ENCODE results near the gene SRGAP3. TPM values are rescaled to one million over a fixed set of nuclear protein-coding genes. Genes with fewer than 3 reads are reported as not detected.
"Not testable (repeated sequence)": the region's sequence is repeated elsewhere in the genome, so short reads cannot be mapped to it uniquely, and the experiment has no call there.

SRGAP3 gene
- total RNA-seq, result 1 to 10 TPM; 2.2 to 3.5 TPM

DNA sequence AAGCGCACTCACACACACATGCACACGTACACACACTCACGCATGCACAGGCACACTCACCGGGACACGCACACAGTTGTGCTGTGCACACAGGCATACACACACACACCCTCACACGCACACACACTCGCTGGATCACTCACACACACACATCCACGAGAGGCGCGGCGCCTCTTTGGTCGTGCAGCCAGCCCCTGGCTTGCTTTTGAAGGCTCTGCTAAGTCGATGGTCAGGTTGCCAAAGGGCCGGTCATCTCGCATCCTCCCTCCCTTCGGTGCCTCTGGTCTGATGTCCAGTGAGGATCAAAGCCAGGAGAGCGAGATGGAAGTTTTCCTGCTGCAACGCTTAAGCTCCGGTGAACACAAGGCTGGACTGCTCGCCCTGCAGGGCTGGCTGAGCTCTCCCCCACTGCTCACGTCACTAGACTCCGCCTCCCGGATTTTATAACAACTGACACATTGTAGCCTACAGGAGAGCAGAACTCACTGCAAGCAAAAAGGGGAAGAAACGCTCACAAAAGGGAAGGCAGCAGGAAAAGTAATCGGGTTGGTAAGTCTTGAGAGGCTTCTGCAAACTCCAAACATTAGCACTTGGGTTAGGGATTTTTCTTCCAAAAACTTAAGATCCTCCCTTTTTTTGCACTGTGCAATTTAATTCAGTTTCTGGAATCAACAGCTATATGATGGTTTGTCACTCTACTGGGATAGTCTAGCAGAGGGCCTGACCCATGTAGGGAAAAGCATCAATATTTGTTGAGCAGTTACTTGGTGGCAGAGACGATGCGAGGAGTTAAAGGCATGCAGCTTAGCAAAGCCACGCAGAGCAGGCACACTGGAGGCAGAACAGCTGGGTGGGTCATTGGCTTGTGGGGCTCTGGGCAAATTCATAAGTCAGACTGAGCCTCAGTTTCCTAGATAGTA, at the start of gene SRGAP3:
Gene SRGAP3 (minus strand): TSS at position 374 of the 920 bp plus-strand sequence. CDS start 695 bp downstream, outside the sequence.
- intact Hi-C loops (cut with micrococcal nuclease), result loop anchor here (1.0 to 2.0 kb wide), 3 partner anchors 25 to 279 kb away; no protein-coding TSS in a partner anchor
- Mint-ChIP-seq H3K27ac (no peak within 1 kb of the TSS), H3K4me3 (peak within 1 kb of the TSS; percentile 70), H3K4me1 (ENCODE audit: low read depth) (peaks cover 19% of the 10 kb centered on the region), H3K36me3 (no peaks in the 10 kb centered on the region), H3K27me3 (no peaks in the 10 kb centered on the region), H3K9me3 (no peaks in the 10 kb centered on the region)
- POLR2A ChIA-PET, result interaction anchor here (0.6 to 1.0 kb wide), 2 partner anchors 25 to 359 kb away, joined by 3 read pairs; no protein-coding TSS in a partner anchor
- peak; percentile 83 for DNase-seq
- CTCF ChIA-PET, result interaction anchor here (0.7 to 3.2 kb wide), 10 partner anchors 9 to 310 kb away, joined by 3 to 13 read pairs (median 4); no protein-coding TSS in a partner anchor

DNA sequence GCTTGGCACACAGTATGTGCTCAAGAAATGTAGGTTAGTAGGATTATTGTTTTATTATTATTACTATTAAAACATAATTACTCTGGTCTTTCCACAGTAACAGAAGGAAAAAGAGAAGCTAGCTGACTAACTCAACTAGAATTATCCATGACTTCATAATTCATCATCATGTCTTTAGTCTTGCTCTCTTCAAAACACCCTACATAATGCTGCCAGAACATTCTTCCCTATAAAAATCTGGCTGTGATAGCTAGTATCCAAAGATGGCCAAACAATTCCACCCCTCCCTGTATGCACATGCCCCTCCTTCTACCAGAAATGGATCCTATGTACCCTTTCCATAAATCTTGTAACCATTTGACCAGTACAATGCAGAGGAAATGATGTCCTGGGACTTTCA, 48.8 kb upstream of the SRGAP3 start:
- no peaks in the 10 kb centered on the region for H3K9me3 Mint-ChIP-seq
- peaks cover 14% of the 10 kb centered on the region for H3K4me1 Mint-ChIP-seq (ENCODE audit: low read depth)
- ChIA-PET CTCF (no interaction called here), POLR2A (no interaction called here)
- H3K4me3 Mint-ChIP-seq, result no peak overlapping the region
- no peak overlapping the region for H3K27ac Mint-ChIP-seq
- no peaks in the 10 kb centered on the region for H3K36me3 Mint-ChIP-seq
- H3K27me3 Mint-ChIP-seq, result peaks cover 10% of the 10 kb centered on the region
- intact Hi-C loops (cut with micrococcal nuclease), result no loop called here
- no peak for DNase-seq

DNA sequence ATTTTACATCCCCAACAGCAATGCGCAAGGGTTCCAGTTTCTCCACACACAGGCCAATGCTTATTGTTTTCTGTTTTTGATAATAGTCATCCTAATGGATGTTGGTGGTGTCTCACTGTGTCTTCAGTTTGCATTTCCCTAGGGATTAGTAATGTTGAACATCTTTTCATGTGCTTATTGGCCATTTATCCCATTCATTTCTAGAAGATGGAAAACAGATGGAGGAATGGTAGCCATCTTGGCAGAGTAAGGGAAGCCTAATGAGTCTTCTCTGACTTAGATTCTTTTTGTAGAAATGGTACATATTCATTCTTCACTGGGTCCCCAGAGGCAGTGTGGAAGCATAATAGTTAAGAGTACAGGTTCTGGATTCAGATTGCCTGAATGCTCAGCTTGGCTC, 46.8 kb upstream of the SRGAP3 start:
- peaks cover 10% of the 10 kb centered on the region for H3K27me3 Mint-ChIP-seq
- no peak overlapping the region for H3K27ac Mint-ChIP-seq
- CTCF ChIA-PET, result no interaction called here
- POLR2A ChIA-PET, result no interaction called here
- intact Hi-C loops (cut with micrococcal nuclease), result no loop called here
- no peaks in the 10 kb centered on the region for H3K4me1 Mint-ChIP-seq (ENCODE audit: low read depth)
- H3K36me3 Mint-ChIP-seq, result no peaks in the 10 kb centered on the region
- DNase-seq, result no peak
- no peak overlapping the region for H3K4me3 Mint-ChIP-seq
- no peaks in the 10 kb centered on the region for H3K9me3 Mint-ChIP-seq

DNA sequence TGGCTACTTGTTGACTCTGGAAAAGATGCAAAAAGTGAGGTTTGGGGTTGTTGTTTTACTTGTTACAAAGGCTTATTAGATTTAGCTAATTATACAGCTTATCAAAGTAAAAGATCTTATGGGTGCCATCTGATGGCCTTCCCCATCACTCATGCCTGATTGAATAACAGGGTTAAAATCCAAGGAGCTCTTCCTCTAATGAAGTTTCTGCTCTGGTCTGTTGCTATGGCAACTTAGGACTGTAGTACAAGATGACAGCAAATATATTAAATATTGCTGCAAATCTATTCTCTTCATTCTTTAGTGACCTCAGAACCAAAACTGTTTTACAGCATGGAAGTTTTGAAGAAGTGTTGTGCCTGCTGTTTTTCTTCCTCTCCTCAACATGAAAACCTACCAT, 45.6 kb upstream of the SRGAP3 start:
- ChIA-PET CTCF (interaction anchor here (1.1 kb wide), 1 partner anchor 307 kb away, joined by 3 read pairs; no protein-coding TSS in a partner anchor), POLR2A (interaction anchor here (0.6 kb wide), 1 partner anchor 57 kb away, joined by 3 read pairs; no protein-coding TSS in a partner anchor)
- Mint-ChIP-seq H3K4me3 (no peak overlapping the region), H3K27me3 (peaks cover 10% of the 10 kb centered on the region), H3K36me3 (no peaks in the 10 kb centered on the region), H3K27ac (no peak overlapping the region), H3K9me3 (no peaks in the 10 kb centered on the region), H3K4me1 (ENCODE audit: low read depth) (no peaks in the 10 kb centered on the region)
- DNase-seq, result no peak
- intact Hi-C loops (cut with micrococcal nuclease), result no loop called here

DNA sequence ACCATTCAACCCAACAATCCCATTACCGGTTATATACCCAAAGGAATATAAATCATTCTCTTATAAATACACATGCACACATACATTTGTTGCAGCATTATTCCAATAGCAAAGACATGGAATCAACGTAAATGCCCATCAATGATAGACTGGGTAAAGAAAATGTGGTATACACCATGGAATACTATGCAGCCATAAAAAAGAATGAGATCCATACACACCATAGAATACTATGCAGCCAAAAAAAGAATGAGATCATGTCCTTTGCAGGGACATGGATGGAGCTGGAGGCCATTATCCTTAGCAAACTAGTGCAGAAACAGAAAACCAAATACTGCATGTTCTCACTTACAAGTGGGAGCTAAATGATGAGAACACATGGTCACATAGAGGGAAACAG, 44.5 kb upstream of the SRGAP3 start:
- DNase-seq; intact Hi-C loops (cut with micrococcal nuclease); H3K27ac Mint-ChIP-seq; H3K36me3 Mint-ChIP-seq; H3K4me3 Mint-ChIP-seq; POLR2A ChIA-PET; H3K4me1 Mint-ChIP-seq (ENCODE audit: low read depth); H3K9me3 Mint-ChIP-seq: not testable (repeated sequence)
- CTCF ChIA-PET, result interaction anchor here (1.1 kb wide), 1 partner anchor 306 kb away, joined by 3 read pairs; no protein-coding TSS in a partner anchor
- H3K27me3 Mint-ChIP-seq, result peaks cover 12% of the 10 kb centered on the region

DNA sequence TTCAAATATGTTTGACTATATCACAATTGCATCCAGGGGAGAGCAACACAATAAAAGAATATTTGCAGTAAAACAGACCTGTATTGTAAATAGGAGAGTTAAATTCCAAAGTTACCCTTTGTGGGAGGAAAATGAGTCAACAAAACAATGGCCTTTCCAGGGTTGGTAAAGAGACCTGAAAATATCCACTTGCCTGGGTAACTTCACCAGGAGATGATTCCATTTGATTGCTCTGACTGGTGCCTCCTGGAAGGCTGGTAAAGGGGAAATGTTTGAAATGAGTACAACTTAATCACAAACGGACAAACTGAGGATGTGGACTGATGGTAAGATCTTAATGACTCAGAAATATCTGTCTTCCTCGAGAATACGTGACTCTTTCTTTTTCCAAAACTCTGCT, 43.6 kb upstream of the SRGAP3 start:
- peaks cover 12% of the 10 kb centered on the region for H3K27me3 Mint-ChIP-seq
- CTCF ChIA-PET, result interaction anchor here (0.9 kb wide), 1 partner anchor 9 kb away, joined by 4 read pairs; no protein-coding TSS in a partner anchor

DNA sequence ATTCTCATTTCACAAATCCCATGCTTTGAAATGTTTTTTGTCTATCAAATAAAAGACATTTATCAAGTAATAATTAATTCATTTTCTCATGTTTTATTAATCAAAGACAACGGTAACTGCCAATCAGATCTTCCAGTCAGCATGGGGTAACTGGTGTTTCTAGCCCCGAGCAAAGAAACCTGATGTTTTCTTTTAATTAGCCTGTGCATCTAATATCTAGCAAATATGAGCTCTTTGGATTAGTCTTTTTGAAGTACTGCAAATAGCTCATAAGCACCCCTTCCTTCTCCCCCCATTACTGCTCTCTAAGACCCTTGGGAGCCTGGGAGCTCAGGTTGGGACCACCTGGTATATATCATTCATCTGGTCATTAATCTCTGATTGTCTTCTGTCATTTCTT, 43.1 kb upstream of the SRGAP3 start:
- no peak for DNase-seq
- Mint-ChIP-seq H3K4me1 (ENCODE audit: low read depth) (no peaks in the 10 kb centered on the region), H3K27me3 (peaks cover 12% of the 10 kb centered on the region), H3K9me3 (no peaks in the 10 kb centered on the region), H3K27ac (no peak overlapping the region), H3K4me3 (no peak overlapping the region), H3K36me3 (no peaks in the 10 kb centered on the region)
- ChIA-PET POLR2A (no interaction called here), CTCF (interaction anchor here (0.9 kb wide), 1 partner anchor 10 kb away, joined by 4 read pairs; no protein-coding TSS in a partner anchor)
- intact Hi-C loops (cut with micrococcal nuclease), result no loop called here

More for the DNA sequence above, 43.6 kb upstream of the SRGAP3 start:
- no peak for DNase-seq
- H3K9me3 Mint-ChIP-seq, result no peaks in the 10 kb centered on the region
- POLR2A ChIA-PET, result no interaction called here
- intact Hi-C loops (cut with micrococcal nuclease), result no loop called here
- H3K36me3 Mint-ChIP-seq, result no peaks in the 10 kb centered on the region
- no peak overlapping the region for H3K27ac Mint-ChIP-seq
- H3K4me3 Mint-ChIP-seq, result no peak overlapping the region
- no peaks in the 10 kb centered on the region for H3K4me1 Mint-ChIP-seq (ENCODE audit: low read depth)

DNA sequence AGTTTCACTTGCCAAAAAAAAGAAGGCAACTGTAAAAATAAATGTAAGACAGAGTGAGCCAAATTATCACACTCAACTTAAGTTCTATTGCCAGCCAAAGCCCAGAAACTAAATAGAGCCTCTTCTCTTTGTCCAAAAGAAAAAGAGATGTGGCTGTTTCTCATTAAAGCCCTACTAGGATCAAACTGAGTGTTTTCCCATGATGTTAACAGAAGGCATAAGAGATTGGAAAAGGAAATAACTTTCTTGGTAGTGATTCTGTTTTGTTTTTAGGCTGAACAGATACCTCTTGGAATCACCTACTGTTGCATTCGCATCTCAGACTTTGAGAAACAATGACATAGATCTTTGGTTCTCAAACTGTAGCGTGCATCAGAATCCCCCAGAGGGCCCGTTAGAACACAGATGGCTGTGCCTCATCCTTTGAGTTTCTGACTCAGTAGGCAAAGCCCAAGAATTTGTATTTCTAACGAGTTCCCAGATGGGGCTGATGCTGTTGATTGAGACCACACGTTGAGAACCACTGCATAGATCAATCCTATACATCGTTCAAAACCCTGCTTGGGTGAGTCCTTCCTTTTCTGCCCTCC, 42.5 kb upstream of the SRGAP3 start:
- Mint-ChIP-seq H3K36me3 (no peaks in the 10 kb centered on the region), H3K4me3 (no peak overlapping the region), H3K9me3 (no peaks in the 10 kb centered on the region), H3K27me3 (peaks cover 12% of the 10 kb centered on the region), H3K27ac (no peak overlapping the region), H3K4me1 (ENCODE audit: low read depth) (no peaks in the 10 kb centered on the region)
- CTCF ChIA-PET, result interaction anchor here (0.9 kb wide), 1 partner anchor 10 kb away, joined by 4 read pairs; no protein-coding TSS in a partner anchor
- no peak for DNase-seq
- POLR2A ChIA-PET, result no interaction called here
- intact Hi-C loops (cut with micrococcal nuclease), result no loop called here

DNA sequence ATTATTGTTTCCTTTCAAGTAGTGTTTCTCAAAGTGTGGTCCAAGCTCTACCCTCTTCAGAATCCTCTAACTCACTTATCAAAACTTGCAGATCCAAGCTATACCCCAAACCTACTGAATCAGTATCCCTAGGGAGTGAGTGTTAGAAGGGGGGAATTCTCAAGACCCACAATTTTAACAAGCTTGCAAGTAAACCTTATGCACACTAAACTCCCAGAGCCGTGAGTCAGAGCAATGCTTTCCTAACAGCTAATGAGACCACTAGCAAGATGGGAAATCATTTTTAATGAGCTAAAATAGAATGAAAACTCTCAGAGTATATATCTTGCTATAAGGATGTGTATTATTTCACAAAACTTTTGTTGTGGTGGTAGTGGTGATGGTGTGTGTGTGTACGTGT, 41.1 kb upstream of the SRGAP3 start:
- Mint-ChIP-seq H3K9me3 (no peaks in the 10 kb centered on the region), H3K27me3 (peaks cover 10% of the 10 kb centered on the region), H3K27ac (no peak overlapping the region), H3K36me3 (no peaks in the 10 kb centered on the region), H3K4me1 (ENCODE audit: low read depth) (no peaks in the 10 kb centered on the region), H3K4me3 (no peak overlapping the region)
- CTCF ChIA-PET, result interaction anchor here (0.6 to 1.1 kb wide), 3 partner anchors 11 to 256 kb away, joined by 3 to 7 read pairs (median 3); no protein-coding TSS in a partner anchor
- intact Hi-C loops (cut with micrococcal nuclease), result no loop called here
- POLR2A ChIA-PET, result interaction anchor here (0.6 kb wide), 1 partner anchor 260 kb away, joined by 3 read pairs; no protein-coding TSS in a partner anchor
- no peak for DNase-seq

DNA sequence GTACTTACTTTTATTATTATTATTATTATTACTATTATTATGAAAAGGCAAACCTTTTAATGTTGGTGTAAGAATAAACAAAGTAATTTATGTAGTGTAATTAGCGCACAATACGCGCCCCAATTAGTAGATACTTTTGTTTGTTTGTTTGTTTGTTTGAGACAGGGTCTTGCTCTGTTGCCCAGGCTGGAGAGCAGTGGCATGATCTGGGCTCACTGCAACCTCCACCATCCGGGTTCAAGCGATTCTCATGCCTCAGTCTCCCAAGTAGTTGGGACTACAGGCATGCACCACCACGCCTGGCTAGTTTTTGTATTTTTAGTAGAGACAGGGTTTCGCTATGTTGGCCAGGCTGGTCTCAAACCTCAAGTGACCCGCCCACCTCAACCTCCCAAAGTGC, 32.1 kb upstream of the SRGAP3 start:
- POLR2A ChIA-PET, result not testable (repeated sequence)

DNA sequence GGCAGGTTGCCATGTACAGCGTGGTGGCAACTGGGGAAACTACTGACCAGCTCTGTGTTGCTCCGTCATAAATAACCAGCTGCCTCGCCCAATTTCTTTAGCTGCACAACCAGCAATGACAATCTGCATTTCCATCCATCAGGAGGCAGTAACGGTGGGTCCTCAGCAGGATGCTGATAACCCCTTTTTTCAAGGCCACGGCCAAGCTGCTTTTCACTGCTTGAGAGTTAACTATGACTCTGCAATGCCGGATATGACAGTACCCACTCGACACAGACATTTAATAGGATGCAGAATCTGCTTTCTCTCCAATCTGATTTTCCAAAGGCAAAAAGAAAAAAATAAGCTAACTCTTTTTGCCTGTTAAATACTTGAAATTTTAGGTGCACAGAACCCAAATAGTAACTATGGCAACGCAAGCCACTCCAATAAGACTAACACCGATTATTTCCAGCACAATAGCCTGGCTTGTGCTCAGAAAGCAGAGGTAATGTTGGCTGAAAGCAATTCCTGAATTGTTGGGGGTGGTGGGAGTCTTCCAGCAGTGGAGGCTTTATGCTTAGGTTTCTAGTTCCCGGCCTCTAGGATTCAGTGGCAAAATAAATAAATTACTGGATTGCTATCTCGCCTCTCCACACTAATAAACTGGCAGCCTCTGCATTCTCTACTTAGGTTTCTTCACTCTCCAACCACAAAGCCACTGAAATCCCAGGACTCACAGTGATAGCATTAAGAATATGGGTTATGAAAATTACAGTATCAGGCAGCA, 31.2 kb upstream of the SRGAP3 start:
- no peaks in the 10 kb centered on the region for H3K36me3 Mint-ChIP-seq
- ChIA-PET POLR2A (no interaction called here), CTCF (interaction anchor here (1.2 kb wide), 1 partner anchor 22 kb away, joined by 5 read pairs; no protein-coding TSS in a partner anchor)
- H3K27me3 Mint-ChIP-seq, result peaks cover 1% of the 10 kb centered on the region
- DNase-seq, result no peak
- no peak overlapping the region for H3K27ac Mint-ChIP-seq
- H3K4me1 Mint-ChIP-seq (ENCODE audit: low read depth), result no peaks in the 10 kb centered on the region
- no peak overlapping the region for H3K4me3 Mint-ChIP-seq
- intact Hi-C loops (cut with micrococcal nuclease), result no loop called here
- no peaks in the 10 kb centered on the region for H3K9me3 Mint-ChIP-seq

More for the DNA sequence above, 32.1 kb upstream of the SRGAP3 start:
- H3K36me3 Mint-ChIP-seq; H3K27ac Mint-ChIP-seq; H3K4me3 Mint-ChIP-seq; H3K27me3 Mint-ChIP-seq; intact Hi-C loops (cut with micrococcal nuclease); H3K9me3 Mint-ChIP-seq; CTCF ChIA-PET; H3K4me1 Mint-ChIP-seq (ENCODE audit: low read depth); DNase-seq: not testable (repeated sequence)
